IMR-90 (cell line): ENCODE measurements around the gene GARS1. TPM values are rescaled to one million over a fixed set of nuclear protein-coding genes. Genes with fewer than 3 reads are reported as not detected.

ENCODE experiments used
- ATAC-seq: fragments of 200-7000 bp; cut with Tn5 transposase; 2 replicates; pipeline ENCODE4 v1.9.1; 2020; ENCODE audit warnings: low read depth, mild to moderate bottlenecking, moderate library complexity
- BruUV-seq: library from RNA; stranded (reverse); fragments of 400-500 nt; replicated peaks from 2 replicates; lab custom pipeline; 2021; lab: Mats Ljungman, UMichigan
- CTCF ChIA-PET: fragments of 300-600 bp; formaldehyde crosslinking; extraction: SDS; loops from one replicate; lab custom pipeline; 2021; ENCODE audit warnings: antibody characterized with exemption; lab: Yijun Ruan, JAX
- POLR2A ChIA-PET: fragments of 300-600 bp; sonication (Branson Sonifier 250); formaldehyde crosslinking; loops from one replicate; lab custom pipeline; 2022; ENCODE audit warnings: antibody characterized with exemption; ENCODE audit not compliant: unreplicated experiment; lab: Charles Lee
- DNase-seq: peaks from one replicate; pipeline ENCODE4 v3.0.0; 2013
- H2AFZ ChIP-seq: replicated peaks from 2 replicates; pipeline ENCODE3; 2013; ENCODE audit warnings: low read length, mild to moderate bottlenecking; ENCODE audit not compliant: poor library complexity
- H2AK5ac ChIP-seq: 2 replicates; pipeline ENCODE4 v1.6.1; 2013; ENCODE audit warnings: low read depth, low read length, inconsistent platforms
- H2AK9ac ChIP-seq: replicated peaks from 2 replicates; pipeline ENCODE3; 2013; ENCODE audit warnings: mild to moderate bottlenecking, low read depth, low read length, moderate library complexity; ENCODE audit not compliant: poor library complexity
- H2BK120ac ChIP-seq: 2 replicates; pipeline ENCODE4 v1.6.1; 2013; ENCODE audit warnings: low read depth, low read length, inconsistent platforms
- H2BK15ac ChIP-seq: 3 replicates; pipeline ENCODE4 v1.6.1; 2013; ENCODE audit warnings: low read depth, low read length, inconsistent platforms
- H2BK20ac ChIP-seq: 2 replicates; pipeline ENCODE4 v1.6.1; 2013; ENCODE audit warnings: low read depth, mild to moderate bottlenecking, inconsistent platforms, low read length, moderate library complexity
- H2BK5ac ChIP-seq: 2 replicates; pipeline ENCODE4 v1.6.1; 2013; ENCODE audit warnings: mild to moderate bottlenecking, low read depth, low read length, inconsistent platforms; ENCODE audit not compliant: poor library complexity, severe bottlenecking
- H3K14ac ChIP-seq: replicated peaks from 2 replicates; pipeline ENCODE4 v1.6.1; 2013; ENCODE audit warnings: low read depth, low read length, inconsistent platforms
- H3K18ac ChIP-seq: 2 replicates; pipeline ENCODE4 v1.6.1; 2013; ENCODE audit warnings: low read depth, low read length, control low read depth
- H3K23ac ChIP-seq: 2 replicates; pipeline ENCODE4 v1.6.1; 2013; ENCODE audit warnings: low read depth, low read length, inconsistent platforms
- H3K27ac ChIP-seq: 2 replicates; pipeline ENCODE4 v1.5.1; 2013; ENCODE audit warnings: mild to moderate bottlenecking, control low read depth, low read length; ENCODE audit not compliant: insufficient read depth
- H3K27me3 ChIP-seq: 2 replicates; pipeline ENCODE4 v1.6.1; 2013; ENCODE audit warnings: low read length; ENCODE audit not compliant: control insufficient read depth, insufficient read depth
- H3K36me3 ChIP-seq: 2 replicates; pipeline ENCODE4 v1.6.1; 2013; ENCODE audit warnings: low read length, mixed read lengths; ENCODE audit not compliant: control insufficient read depth, insufficient read depth
- H3K4ac ChIP-seq: 2 replicates; pipeline ENCODE4 v1.6.1; 2013; ENCODE audit warnings: low read depth, low read length, inconsistent platforms
- H3K4me1 ChIP-seq: 2 replicates; pipeline ENCODE4 v1.6.1; 2013; ENCODE audit warnings: low read length, mixed read lengths; ENCODE audit not compliant: control insufficient read depth, insufficient read depth
- H3K4me2 ChIP-seq: 2 replicates; pipeline ENCODE4 v1.6.1; 2013; ENCODE audit warnings: low read depth, mild to moderate bottlenecking, control low read depth, low read length, moderate library complexity
- H3K4me3 ChIP-seq: 2 replicates; pipeline ENCODE4 v1.5.1; 2013; ENCODE audit warnings: low read depth, mild to moderate bottlenecking, control low read depth, low read length, moderate library complexity; ENCODE audit not compliant: insufficient read depth
- H3K56ac ChIP-seq: 2 replicates; pipeline ENCODE4 v1.6.1; 2013; ENCODE audit warnings: low read length, inconsistent platforms; ENCODE audit not compliant: insufficient read depth; ENCODE audit errors: extremely low read depth
- H3K79me1 ChIP-seq, 2 experiments: 2 replicates each; pipeline ENCODE4 v1.6.1; 2013; ENCODE audit warnings: low read length in 2 of 2, inconsistent platforms in 1 of 2, low read depth in 1 of 2
- H3K9ac ChIP-seq: 2 replicates; pipeline ENCODE4 v1.6.1; 2013; ENCODE audit warnings: low read depth, low read length, control low read depth
- H3K9me1 ChIP-seq: 2 replicates; pipeline ENCODE4 v1.6.1; 2013; ENCODE audit warnings: low read length, inconsistent platforms; ENCODE audit not compliant: insufficient read depth
- H3K9me3 ChIP-seq: 2 replicates; pipeline ENCODE4 v1.6.1; 2013; ENCODE audit warnings: low read length; ENCODE audit not compliant: control insufficient read depth, insufficient read depth
- H4K20me1 ChIP-seq: 2 replicates; pipeline ENCODE4 v1.6.1; 2013; ENCODE audit warnings: low read length, inconsistent platforms; ENCODE audit not compliant: insufficient read depth
- H4K5ac ChIP-seq: 2 replicates; pipeline ENCODE4 v1.6.1; 2013; ENCODE audit warnings: mild to moderate bottlenecking, low read depth, low read length, control low read depth
- H4K8ac ChIP-seq, 2 experiments: 2 replicates each; pipeline ENCODE4 v1.6.1; 2013; ENCODE audit warnings: low read depth in 2 of 2, low read length in 2 of 2, control low read depth in 1 of 2, inconsistent platforms in 1 of 2
- H4K91ac ChIP-seq: 2 replicates; pipeline ENCODE4 v1.6.1; 2013; ENCODE audit warnings: low read depth, low read length, inconsistent platforms; ENCODE audit not compliant: insufficient read depth
- BHLHE40 ChIP-seq: fragments of 150-350 bp; IDR thresholded peaks from 2 replicates; pipeline ENCODE4 v1.6.1; 2016; ENCODE audit warnings: mild to moderate bottlenecking, low read depth, low read length
- CEBPB ChIP-seq: IDR thresholded peaks from 2 replicates; pipeline ENCODE4 v1.6.1; 2012; ENCODE audit warnings: low read depth, low read length, improper control_type of control experiment
- CHD1 ChIP-seq: IDR thresholded peaks from 2 replicates; pipeline ENCODE4 v1.6.1; 2012; ENCODE audit warnings: low read depth, low read length, improper control_type of control experiment
- CTCF ChIP-seq: conservative IDR thresholded peaks from 2 replicates; pipeline ENCODE4 v1.5.1; 2012; ENCODE audit warnings: mild to moderate bottlenecking, low read depth, low read length, improper control_type of control experiment
- ELK1 ChIP-seq: fragments of 150-350 bp; IDR thresholded peaks from 2 replicates; pipeline ENCODE4 v1.6.1; 2016; ENCODE audit warnings: low read depth, mild to moderate bottlenecking, low read length, moderate library complexity, borderline replicate concordance
- FOS ChIP-seq: fragments of 150-350 bp; IDR thresholded peaks from 2 replicates; pipeline ENCODE4 v1.6.1; 2016; ENCODE audit warnings: low read depth, low read length
- MAFK ChIP-seq: IDR thresholded peaks from 2 replicates; pipeline ENCODE4 v1.6.1; 2012; ENCODE audit warnings: low read depth, low read length, improper control_type of control experiment
- MAZ ChIP-seq: IDR thresholded peaks from 2 replicates; pipeline ENCODE4 v1.6.1; 2012; ENCODE audit warnings: low read depth, mild to moderate bottlenecking, low read length, improper control_type of control experiment, moderate library complexity, borderline replicate concordance
- MXI1 ChIP-seq: IDR thresholded peaks from 2 replicates; pipeline ENCODE4 v1.6.1; 2012; ENCODE audit warnings: low read depth, mild to moderate bottlenecking, low read length, moderate library complexity, borderline replicate concordance
- NFE2L2 ChIP-seq: fragments of 150-350 bp; IDR thresholded peaks from 2 replicates; pipeline ENCODE4 v1.6.1; 2016; ENCODE audit warnings: low read depth, mild to moderate bottlenecking, low read length
- POLR2A ChIP-seq: IDR thresholded peaks from 2 replicates; pipeline ENCODE4 v1.6.1; 2012; ENCODE audit warnings: mild to moderate bottlenecking, low read depth, low read length
- RAD21 ChIP-seq: IDR thresholded peaks from 2 replicates; pipeline ENCODE4 v1.6.1; 2012; ENCODE audit warnings: low read length, improper control_type of control experiment
- RCOR1 ChIP-seq: IDR thresholded peaks from 2 replicates; pipeline ENCODE4 v1.6.1; 2012; ENCODE audit warnings: mild to moderate bottlenecking, low read length, improper control_type of control experiment; ENCODE audit not compliant: insufficient replicate concordance
- RFX5 ChIP-seq: IDR thresholded peaks from 2 replicates; pipeline ENCODE4 v1.8.0; 2012; ENCODE audit warnings: low read depth, mild to moderate bottlenecking, low read length, moderate library complexity
- SMC3 ChIP-seq: fragments of 150-350 bp; IDR thresholded peaks from 2 replicates; pipeline ENCODE4 v1.6.1; 2016; ENCODE audit warnings: low read depth, mild to moderate bottlenecking, antibody characterized with exemption, low read length, moderate library complexity
- USF2 ChIP-seq: fragments of 150-350 bp; IDR thresholded peaks from 2 replicates; pipeline ENCODE4 v1.6.1; 2017; ENCODE audit warnings: mild to moderate bottlenecking, antibody characterized with exemption, low read length, low read depth
- WGBS, 2 experiments: methylation state at CpG; one replicate each; pipeline versions ENCODE4 v1.1.5 to v1.1.7; 2013; ENCODE audit warnings: missing lambda C conversion rate in 2 of 2; ENCODE audit not compliant: insufficient read length in 1 of 2; ENCODE audit errors: extremely low coverage in 2 of 2; 5-methylcytosine and 5-hydroxymethylcytosine counted together
- dilution Hi-C: fragments of 300-500 bp; cut with HindIII; formaldehyde crosslinking; loops from one replicate; pipeline ENCODE4 v1.14.3; 2018; ENCODE audit warnings: low sequenced_read_pairs; ENCODE audit not compliant: unreplicated experiment
- in situ Hi-C: fragments of 300-500 bp; cut with MboI; formaldehyde crosslinking; loops from 3 replicates; pipeline ENCODE4 v1.14.3; 2019; ENCODE audit warnings: low sequenced_read_pairs, inconsistent platforms, mixed read lengths
- intact Hi-C: fragments of 100-400 bp; cut with micrococcal nuclease; formaldehyde crosslinking; loops from 2 replicates; pipeline ENCODE4 v1.10.0; 2022
- polyA plus RNA-seq, 3 experiments: library from polyadenylated mRNA; depleted of rRNA; stranded (reverse); fragments of >200 nt; gene quantifications; 2 replicates each; pipeline ENCODE4 v1.2.3, GENCODE V29; 2012; ENCODE audit warnings: low replicate concordance in 1 of 3
- total RNA-seq: library from RNA; depleted of rRNA; stranded (reverse); fragments of >200 nt; gene quantifications from 2 replicates; pipeline ENCODE4 v1.2.3, GENCODE V29; 2012

GARS1 gene
- total and polyA plus RNA-seq, 2 of the 4 experiments (the other 2 are of a cell fraction) = 105 to 551 TPM

GRCh38 chr7:30546596-30546995, 48.1 kb upstream of the GARS1 start:
- POLR2A ChIA-PET = no interaction called here
- Histone ChIP-seq H3K4ac (no peak overlapping the region), H3K27ac (no peak overlapping the region)

More at GRCh38 chr7:30546596-30546995, 48.1 kb upstream of the GARS1 start:
- H3K14ac ChIP-seq = no peak overlapping the region
- no peak overlapping the region for H2AK9ac ChIP-seq
- no peak overlapping the region for H2BK5ac ChIP-seq
- dilution Hi-C loops (no loop called here), in situ Hi-C loops (no loop called here), intact Hi-C loops (no loop called here)
- no peak overlapping the region for H4K91ac ChIP-seq
- no peaks in the 10 kb centered on the region for H3K79me1 ChIP-seq
- H2BK20ac ChIP-seq = no peak overlapping the region
- H3K4me1 ChIP-seq = peaks cover 2% of the 10 kb centered on the region; the same call in 1 of the 2 replicates
- H3K9ac ChIP-seq = no peak overlapping the region
- WGBS, 2 experiments = 100% methylated on average over 2 of the region's 4 CpGs; no CpG with 5 or more reads in 1 of the 2 experiments
- H2AFZ ChIP-seq = no peak overlapping the region
- H3K27me3 ChIP-seq = no peaks in the 10 kb centered on the region
- CTCF ChIA-PET = interaction anchor here (2.3 kb wide), 1 partner anchor 18 kb away, joined by 8 read pairs; no protein-coding TSS in a partner anchor
- H2BK120ac ChIP-seq = no peak overlapping the region
- H4K20me1 ChIP-seq = no peaks in the 10 kb centered on the region
- TF ChIP-seq NFE2L2 (no peak), MAZ (no peak), MAFK (no peak), CHD1 (no peak), FOS (no peak), SMC3 (no peak), MXI1 (no peak), RFX5 (no peak), CTCF (no peak), ELK1 (no peak), CEBPB (no peak), BHLHE40 (no peak), USF2 (no peak), RCOR1 (no peak), RAD21 (no peak), POLR2A (no peak)
- H3K9me3 ChIP-seq = no peaks in the 10 kb centered on the region
- no peak overlapping the region for H3K56ac ChIP-seq
- no peak overlapping the region for H2BK15ac ChIP-seq
- no peaks in the 10 kb centered on the region for H3K9me1 ChIP-seq
- ATAC-seq (no peak), DNase-seq (no peak)
- H2AK5ac ChIP-seq = no peak overlapping the region
- no TSS peak for BruUV-seq
- H3K4me3 ChIP-seq = no peak overlapping the region
- H4K5ac ChIP-seq = no peak overlapping the region
- no peak overlapping the region for H3K23ac ChIP-seq
- H3K4me2 ChIP-seq = no peak overlapping the region
- no peaks in the 10 kb centered on the region for H3K36me3 ChIP-seq
- no peak overlapping the region for H4K8ac ChIP-seq
- no peak overlapping the region for H3K18ac ChIP-seq
